Lower leg skin (tissue), 4 donors: ENCODE results near the gene LRFN3. TPM values are rescaled to one million over a fixed set of nuclear protein-coding genes. Genes with fewer than 3 reads are reported as not detected.
A peak's percentile ranks its signal among the peaks of the same experiment; 100 is the strongest.

Experiments
- DNase-seq, 2 donors: peaks; one replicate each; pipeline ENCODE4 v3.0.0-alpha.2; 2019; ENCODE audit warnings: low spot score in 2 of 2
- H3K4me3 ChIP-seq: fragments of 200-600 bp; sonication (generic); 2 replicates; pipeline ENCODE4 v1.5.1; 2017; ENCODE audit warnings: mild to moderate bottlenecking, low read depth; ENCODE audit not compliant: poor library complexity, severe bottlenecking
- POLR2A ChIP-seq, 2 donors: fragments of 450-650 bp; IDR thresholded peaks; one replicate each; pipeline ENCODE4 v1.6.1; 2016 to 2017; ENCODE audit warnings: antibody characterized with exemption in 2 of 2, mild to moderate bottlenecking in 1 of 2, moderate library complexity in 1 of 2
- WGBS, 2 donors: methylation state at CpG; one replicate each; pipeline ENCODE4 v1.1.5; 2018; 5-methylcytosine and 5-hydroxymethylcytosine counted together
- intact Hi-C: fragments of 100-400 bp; cut with DNase I; formaldehyde crosslinking; loops from one replicate; pipeline ENCODE4 v1.15.0; 2023; ENCODE audit warnings: low total_unique reads
- total RNA-seq, 4 donors: library from RNA; depleted of rRNA; stranded (reverse); fragments of >200 nt; gene quantifications; one replicate each; pipeline ENCODE4 v1.1.0, GENCODE V29; 2016
- TF ChIP-seq, protein P1 (sequence below), 3 donors: fragments of 450-650 bp; IDR thresholded peaks; one replicate each; pipeline ENCODE4 v1.5.1; 2016; ENCODE audit warnings: antibody characterized with exemption in 3 of 3, mild to moderate bottlenecking in 3 of 3, moderate library complexity in 2 of 3

Gene LRFN3
- total RNA-seq, 4 donors from 2014 or later: 6.8 to 17.9 (median 11.4) TPM

GRCh38 chr19:35986664-35987570, 50.7 kb downstream of the LRFN3 start:
- intact Hi-C loops: no loop called here
- H3K4me3 ChIP-seq: no peak overlapping the region
- 8 to 11% methylated on average over 38 to 54 of the region's 54 CpGs for WGBS, 2 donors
- DNase-seq: peak; percentile 38 to 88
- TF ChIP-seq, protein P1, sequence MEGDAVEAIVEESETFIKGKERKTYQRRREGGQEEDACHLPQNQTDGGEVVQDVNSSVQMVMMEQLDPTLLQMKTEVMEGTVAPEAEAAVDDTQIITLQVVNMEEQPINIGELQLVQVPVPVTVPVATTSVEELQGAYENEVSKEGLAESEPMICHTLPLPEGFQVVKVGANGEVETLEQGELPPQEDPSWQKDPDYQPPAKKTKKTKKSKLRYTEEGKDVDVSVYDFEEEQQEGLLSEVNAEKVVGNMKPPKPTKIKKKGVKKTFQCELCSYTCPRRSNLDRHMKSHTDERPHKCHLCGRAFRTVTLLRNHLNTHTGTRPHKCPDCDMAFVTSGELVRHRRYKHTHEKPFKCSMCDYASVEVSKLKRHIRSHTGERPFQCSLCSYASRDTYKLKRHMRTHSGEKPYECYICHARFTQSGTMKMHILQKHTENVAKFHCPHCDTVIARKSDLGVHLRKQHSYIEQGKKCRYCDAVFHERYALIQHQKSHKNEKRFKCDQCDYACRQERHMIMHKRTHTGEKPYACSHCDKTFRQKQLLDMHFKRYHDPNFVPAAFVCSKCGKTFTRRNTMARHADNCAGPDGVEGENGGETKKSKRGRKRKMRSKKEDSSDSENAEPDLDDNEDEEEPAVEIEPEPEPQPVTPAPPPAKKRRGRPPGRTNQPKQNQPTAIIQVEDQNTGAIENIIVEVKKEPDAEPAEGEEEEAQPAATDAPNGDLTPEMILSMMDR (IDR thresholded peaks at IDR 0.05): no peak
- no peak for TF ChIP-seq POLR2A (IDR thresholded peaks at IDR 0.05)

GRCh38 chr19:35987571-35987896, 51.4 kb downstream of the LRFN3 start:
- TF ChIP-seq, protein P1 (IDR thresholded peaks at IDR 0.05): no peak
- no peak for TF ChIP-seq POLR2A (IDR thresholded peaks at IDR 0.05)
- 33 to 42% methylated on average over 8 of the region's 8 CpGs for WGBS, 2 donors
- intact Hi-C loops: no loop called here
- DNase-seq: no peak
- no peak overlapping the region for H3K4me3 ChIP-seq

DNA sequence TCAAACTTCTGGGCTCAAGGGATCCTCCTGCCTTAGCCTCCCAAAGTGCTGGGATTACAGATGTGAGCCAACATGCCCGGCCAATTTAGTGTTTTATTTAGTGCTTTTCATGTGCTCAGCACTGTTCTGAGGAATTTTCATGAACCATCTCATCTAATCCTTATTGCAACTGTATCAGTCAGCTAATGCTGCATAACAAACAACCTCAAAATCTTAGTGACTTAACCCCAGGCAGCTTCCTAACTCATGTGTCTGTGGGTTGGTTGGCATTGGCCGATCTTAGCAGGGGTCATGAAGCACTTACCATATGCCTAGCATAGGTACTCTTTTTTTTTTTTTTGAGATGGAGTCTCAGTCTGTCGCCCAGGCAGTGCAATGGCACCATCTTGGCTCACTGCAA, 52.6 kb downstream of the LRFN3 start:
- no peak for DNase-seq
- 83 to 88% methylated on average over 3 of the region's 3 CpGs for WGBS, 2 donors
- TF ChIP-seq, protein P1 (IDR thresholded peaks at IDR 0.05): no peak
- no peak for TF ChIP-seq POLR2A (IDR thresholded peaks at IDR 0.05)
- H3K4me3 ChIP-seq: no peak overlapping the region
- intact Hi-C loops: no loop called here

DNA sequence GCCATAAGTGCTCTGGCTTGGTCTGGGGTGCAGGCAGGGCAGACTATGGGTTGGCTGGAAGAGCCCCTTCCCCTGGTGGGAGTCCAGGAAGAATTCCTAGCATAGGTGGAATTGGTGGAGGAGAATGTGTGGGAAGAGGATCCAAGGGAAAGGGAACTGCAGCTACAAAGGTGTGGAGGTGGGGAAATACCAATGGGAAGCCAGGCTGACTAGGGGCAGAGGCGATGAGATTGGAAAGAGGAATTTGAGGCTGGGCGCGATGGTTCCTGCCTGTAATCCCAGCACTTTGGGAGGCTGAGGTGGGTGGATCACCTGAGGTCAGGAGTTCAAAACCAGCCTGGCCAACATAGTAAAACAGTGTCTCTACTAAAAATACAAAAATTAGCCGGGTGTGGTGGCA, 54.0 kb downstream of the LRFN3 start:
- no peak for DNase-seq
- H3K4me3 ChIP-seq: no peak overlapping the region
- WGBS, 2 donors: 87 to 89% methylated on average over 4 of the region's 4 CpGs
- intact Hi-C loops: no loop called here
- TF ChIP-seq, protein P1 (IDR thresholded peaks at IDR 0.05): no peak
- no peak for TF ChIP-seq POLR2A (IDR thresholded peaks at IDR 0.05)

- intact Hi-C loops: no loop called here
- WGBS, 2 donors: 78 to 82% methylated on average over 10 of the region's 10 CpGs
- TF ChIP-seq, protein P1 (IDR thresholded peaks at IDR 0.05): no peak
- TF ChIP-seq POLR2A (IDR thresholded peaks at IDR 0.05): no peak
- no peak for DNase-seq
- no peak overlapping the region for H3K4me3 ChIP-seq
Observed at GRCh38 chr19:35990771-35991730, 54.9 kb downstream of the LRFN3 start.
